ENCODE results near the gene PIEZO2.

GRCh38 chr18:11121443-11121849 lies 27.9 kb downstream of the PIEZO2 start:
- TF ChIP-seq CTCF (IDR thresholded peaks at IDR 0.05; ENCODE audit: insufficient read depth, low read length): no peak
- no peak for TF ChIP-seq POLR2AphosphoS5 (IDR thresholded peaks at IDR 0.05; ENCODE audit: low read depth)
- TF ChIP-seq REST (IDR thresholded peaks at IDR 0.05; ENCODE audit: insufficient replicate concordance, low read depth): no peak
- no peak for TF ChIP-seq SPI1 (IDR thresholded peaks at IDR 0.05; ENCODE audit: borderline replicate concordance, low read depth)
